Colonic mucosa (tissue), 4 donors: Measurements from ENCODE around the gene TUBB3. TPM values are rescaled to one million over a fixed set of nuclear protein-coding genes. Genes with fewer than 3 reads are reported as not detected.

Experiments
- DNase-seq: peaks from one replicate; pipeline ENCODE4 v3.0.0-alpha.2; 2020
- H3K27ac ChIP-seq: fragments of 200-600 bp; one replicate; pipeline ENCODE4 v1.8.0; 2021
- H3K27me3 ChIP-seq: fragments of 200-600 bp; one replicate; pipeline ENCODE4 v1.8.0; 2021
- H3K36me3 ChIP-seq: fragments of 200-600 bp; one replicate; pipeline ENCODE4 v1.8.0; 2021
- H3K4me1 ChIP-seq: fragments of 200-600 bp; one replicate; pipeline ENCODE4 v1.8.0; 2021; ENCODE audit warnings: mild to moderate bottlenecking
- H3K4me3 ChIP-seq: fragments of 200-600 bp; one replicate; pipeline ENCODE4 v1.8.0; 2021
- H3K9ac ChIP-seq, 2 donors: one replicate each; pipeline ENCODE4 v1.7.0; 2013; ENCODE audit warnings: control low read depth in 2 of 2, low read depth in 2 of 2, low read length in 2 of 2
- H3K9me3 ChIP-seq: fragments of 200-600 bp; one replicate; pipeline ENCODE4 v1.8.0; 2021
- CTCF ChIP-seq: fragments of 200-600 bp; IDR thresholded peaks from one replicate; pipeline ENCODE4 v1.8.0; 2022; ENCODE audit warnings: antibody characterized with exemption, mild to moderate bottlenecking
- intact Hi-C: fragments of 100-400 bp; cut with DNase I; formaldehyde crosslinking; loops from one replicate; pipeline ENCODE4 v1.14.1; 2022
- total RNA-seq, 2 donors: library from RNA; stranded (reverse); fragmentation: NEBNext Ultra II Directional in 1 of 2; extraction: Animal tissue kit (Norgen Biotek cat#: 25700) in 1 of 2; gene quantifications; one replicate each; pipeline ENCODE4 v1.2.1, GENCODE V29; 2021
- donor health status: healthy.
- donor health status: DM: no; HTN: no; CAD: no.
- donor health status: DM: no; HTN: no; CAD: no.

Gene TUBB3
- total RNA-seq, 2 donors from 2014 or later, result 3.2 to 8.0 TPM

GRCh38 chr16:89953671-89954406 lies 30.7 kb downstream of the TUBB3 start:
- Histone ChIP-seq H3K4me1 (peaks cover 4% of the 10 kb centered on the region), H3K27me3 (no peaks in the 10 kb centered on the region), H3K9ac (no peak overlapping the region), H3K4me3 (no peak overlapping the region), H3K36me3 (no peaks in the 10 kb centered on the region), H3K9me3 (no peaks in the 10 kb centered on the region), H3K27ac (no peak overlapping the region)
- intact Hi-C loops, result no loop called here
- TF ChIP-seq CTCF, result no peak
- DNase-seq, result no peak

GRCh38 chr16:89954462-89954861 lies 31.3 kb downstream of the TUBB3 start:
- TF ChIP-seq CTCF, result no peak
- Histone ChIP-seq H3K4me3 (no peak overlapping the region), H3K36me3 (no peaks in the 10 kb centered on the region), H3K27me3 (no peaks in the 10 kb centered on the region), H3K27ac (no peak overlapping the region), H3K4me1 (peaks cover 1% of the 10 kb centered on the region), H3K9me3 (no peaks in the 10 kb centered on the region), H3K9ac (no peak overlapping the region)
- no peak for DNase-seq
- intact Hi-C loops, result no loop called here

- H3K36me3 ChIP-seq, result no peaks in the 10 kb centered on the region
Observed at GRCh38 chr16:89955001-89955685, 32.0 kb downstream of the TUBB3 start.

GRCh38 chr16:89956505-89957215 lies 33.5 kb downstream of the TUBB3 start:
- Histone ChIP-seq H3K4me1 (no peaks in the 10 kb centered on the region), H3K27ac (no peak overlapping the region), H3K9me3 (no peaks in the 10 kb centered on the region), H3K4me3 (no peak overlapping the region), H3K9ac (no peak overlapping the region), H3K27me3 (no peaks in the 10 kb centered on the region), H3K36me3 (no peaks in the 10 kb centered on the region)
- intact Hi-C loops, result no loop called here
- no peak for DNase-seq
- TF ChIP-seq CTCF, result no peak

More at GRCh38 chr16:89955001-89955685, 32.0 kb downstream of the TUBB3 start:
- TF ChIP-seq CTCF, result no peak
- H3K9me3 ChIP-seq, result no peaks in the 10 kb centered on the region
- no peak overlapping the region for H3K4me3 ChIP-seq
- H3K27ac ChIP-seq, result no peak overlapping the region
- H3K27me3 ChIP-seq, result no peaks in the 10 kb centered on the region
- intact Hi-C loops, result no loop called here
- no peak for DNase-seq
- H3K4me1 ChIP-seq, result no peaks in the 10 kb centered on the region
- H3K9ac ChIP-seq, result no peak overlapping the region

GRCh38 chr16:89957216-89957785 lies 34.2 kb downstream of the TUBB3 start:
- TF ChIP-seq CTCF, result no peak
- no peak overlapping the region for H3K4me3 ChIP-seq
- intact Hi-C loops, result no loop called here
- H3K4me1 ChIP-seq, result no peaks in the 10 kb centered on the region
- DNase-seq, result no peak
- H3K9me3 ChIP-seq, result no peaks in the 10 kb centered on the region
- no peak overlapping the region for H3K9ac ChIP-seq
- no peak overlapping the region for H3K27ac ChIP-seq
- H3K36me3 ChIP-seq, result no peaks in the 10 kb centered on the region
- no peaks in the 10 kb centered on the region for H3K27me3 ChIP-seq
